Bronchial epithelial cell (primary cell): ENCODE results near the gene SH2B2. TPM values are rescaled to one million over a fixed set of nuclear protein-coding genes. Genes with fewer than 3 reads are reported as not detected.
A peak's percentile ranks its signal among the peaks of the same experiment; 100 is the strongest.

Source experiments
- DNase-seq: peaks from one replicate; pipeline ENCODE4 v3.0.0-alpha.2; 2010; ENCODE audit warnings: low read depth
- FAIRE-seq: peaks from 2 replicates; lab custom pipeline; 2011; peaks lifted over from hg19 to GRCh38; lab: Jason Lieb, UNC
- H3K27me3 ChIP-seq: 2 replicates; pipeline ENCODE4 v1.5.1; 2011; ENCODE audit warnings: low read length; ENCODE audit not compliant: control insufficient read depth, insufficient read depth
- H3K36me3 ChIP-seq: 2 replicates; pipeline ENCODE4 v1.5.1; 2011; ENCODE audit warnings: low read length; ENCODE audit not compliant: control insufficient read depth, insufficient read depth
- H3K4me3 ChIP-seq: 2 replicates; pipeline ENCODE4 v1.5.1; 2011; ENCODE audit warnings: mild to moderate bottlenecking, low read depth, low read length, control low read depth
- total RNA-seq: library from RNA; depleted of rRNA; stranded (reverse); fragments of >200 nt; gene quantifications from 2 replicates; pipeline ENCODE4 v1.2.1, GENCODE V29; 2014
- TF ChIP-seq, protein P1 (sequence below): IDR thresholded peaks from 2 replicates; pipeline ENCODE4 v1.5.1; 2011; ENCODE audit warnings: mild to moderate bottlenecking, moderate library complexity, low read length, control low read depth, inconsistent platforms; ENCODE audit not compliant: insufficient read depth, severe bottlenecking

The SH2B2 gene
- total RNA-seq, 1 donor from 2014 or later = 1.8 TPM

DNA sequence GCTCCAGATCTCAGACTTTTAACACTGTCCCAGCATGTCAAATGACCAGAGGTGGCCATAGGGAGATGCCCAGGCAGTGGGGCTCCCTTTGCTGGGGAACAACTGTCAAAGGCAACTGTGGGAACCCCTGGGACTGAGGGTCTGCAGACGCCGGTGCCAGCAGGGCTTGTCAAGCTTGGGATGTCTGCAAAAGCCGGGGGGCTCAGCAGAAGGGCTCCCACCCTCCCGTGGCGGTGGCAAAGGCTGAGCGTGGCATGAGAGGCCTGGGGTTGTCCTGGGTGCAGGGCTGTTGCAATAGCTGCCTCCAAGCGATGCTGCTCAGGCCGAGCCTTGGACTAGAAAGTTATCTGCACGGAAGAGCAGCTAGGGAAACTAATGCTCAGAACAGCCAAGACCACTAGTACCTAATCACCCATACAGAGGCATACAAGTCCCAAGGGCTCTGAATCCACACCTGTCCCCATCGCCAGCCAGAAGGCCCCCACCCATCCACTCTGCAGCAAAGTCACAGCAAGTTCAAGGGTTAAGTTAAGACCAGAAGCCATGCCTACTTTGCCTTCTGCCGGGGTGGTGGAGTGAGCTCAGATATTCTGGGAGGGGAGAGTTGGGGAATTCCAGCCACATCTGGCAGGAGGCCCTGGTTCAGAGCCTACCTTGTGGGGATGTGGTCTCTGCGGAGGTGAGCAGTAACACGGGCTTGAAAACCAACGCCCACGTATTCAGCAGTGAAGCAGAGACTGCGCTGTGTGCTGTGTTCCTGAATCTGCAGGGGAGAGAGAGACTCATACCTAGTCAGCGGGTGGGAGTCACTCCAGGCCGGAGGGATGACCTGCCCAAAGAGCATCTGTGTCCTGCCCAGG is 4.6 kb downstream of the SH2B2 start:
- Histone ChIP-seq H3K36me3 (no peaks in the 10 kb centered on the region), H3K27me3 (peaks cover 1% of the 10 kb centered on the region), H3K4me3 (no peak overlapping the region)
- DNase-seq = peak; percentile 29
- FAIRE-seq = no peak
- TF ChIP-seq, protein P1, sequence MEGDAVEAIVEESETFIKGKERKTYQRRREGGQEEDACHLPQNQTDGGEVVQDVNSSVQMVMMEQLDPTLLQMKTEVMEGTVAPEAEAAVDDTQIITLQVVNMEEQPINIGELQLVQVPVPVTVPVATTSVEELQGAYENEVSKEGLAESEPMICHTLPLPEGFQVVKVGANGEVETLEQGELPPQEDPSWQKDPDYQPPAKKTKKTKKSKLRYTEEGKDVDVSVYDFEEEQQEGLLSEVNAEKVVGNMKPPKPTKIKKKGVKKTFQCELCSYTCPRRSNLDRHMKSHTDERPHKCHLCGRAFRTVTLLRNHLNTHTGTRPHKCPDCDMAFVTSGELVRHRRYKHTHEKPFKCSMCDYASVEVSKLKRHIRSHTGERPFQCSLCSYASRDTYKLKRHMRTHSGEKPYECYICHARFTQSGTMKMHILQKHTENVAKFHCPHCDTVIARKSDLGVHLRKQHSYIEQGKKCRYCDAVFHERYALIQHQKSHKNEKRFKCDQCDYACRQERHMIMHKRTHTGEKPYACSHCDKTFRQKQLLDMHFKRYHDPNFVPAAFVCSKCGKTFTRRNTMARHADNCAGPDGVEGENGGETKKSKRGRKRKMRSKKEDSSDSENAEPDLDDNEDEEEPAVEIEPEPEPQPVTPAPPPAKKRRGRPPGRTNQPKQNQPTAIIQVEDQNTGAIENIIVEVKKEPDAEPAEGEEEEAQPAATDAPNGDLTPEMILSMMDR = no peak

GRCh38 chr7:102291916-102292267 is 5.2 kb downstream of the SH2B2 start:
- FAIRE-seq = no peak

DNA sequence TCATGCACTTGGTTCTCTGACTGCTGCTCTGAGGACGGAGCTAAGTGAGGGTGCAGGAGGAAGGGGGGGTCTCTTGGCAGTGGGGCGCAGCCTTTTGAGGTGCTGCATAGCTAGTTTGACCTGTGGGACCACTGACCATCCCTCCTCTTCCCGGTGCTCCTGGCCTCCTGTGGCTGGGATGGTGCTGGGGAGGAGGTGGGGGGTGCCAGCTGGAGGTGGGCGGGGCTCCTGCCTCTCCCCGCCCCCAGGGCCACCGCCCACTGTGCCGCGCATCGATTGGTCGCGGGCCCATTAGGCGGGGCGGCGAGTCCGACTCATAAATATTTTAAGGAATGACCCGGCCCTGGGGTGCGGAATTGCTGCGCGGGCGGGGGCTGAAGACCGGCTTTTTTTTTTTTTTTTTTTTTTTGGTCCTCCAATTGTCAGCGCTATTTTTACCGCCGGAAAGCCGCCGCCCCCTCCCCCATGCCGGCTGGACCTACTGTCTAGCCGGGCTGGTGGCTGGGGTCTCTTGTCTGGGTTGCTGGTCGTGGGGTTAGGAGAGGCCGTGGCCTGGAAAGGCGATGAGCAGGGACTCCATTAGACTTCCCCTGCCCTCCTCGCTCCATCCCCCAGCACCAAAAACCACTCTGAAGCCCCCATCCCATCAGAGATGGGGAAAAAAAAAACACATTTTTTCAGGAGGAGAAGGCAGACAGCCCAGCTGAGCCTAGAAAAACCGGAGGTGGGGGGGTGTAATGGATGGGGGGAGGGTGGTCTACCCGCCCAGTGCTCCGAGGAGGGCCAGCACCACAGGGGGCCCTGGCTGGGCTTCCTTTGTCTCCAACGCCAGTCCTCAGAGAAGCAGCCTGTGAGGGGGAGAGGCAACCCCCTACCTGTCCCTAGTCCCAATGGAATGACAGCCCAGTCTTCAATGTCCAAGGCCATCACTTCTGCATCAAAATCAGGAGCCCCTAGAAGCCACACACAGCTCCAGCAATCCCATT is 6.4 kb downstream of the SH2B2 start:
- Histone ChIP-seq H3K36me3 (no peaks in the 10 kb centered on the region), H3K4me3 (no peak overlapping the region), H3K27me3 (peaks cover 1% of the 10 kb centered on the region)
- TF ChIP-seq, protein P1 = no peak
- no peak for DNase-seq
- FAIRE-seq = no peak

More at GRCh38 chr7:102291916-102292267, 5.2 kb downstream of the SH2B2 start:
- no peaks in the 10 kb centered on the region for H3K36me3 ChIP-seq
- H3K27me3 ChIP-seq = peaks cover 1% of the 10 kb centered on the region
- no peak for DNase-seq
- H3K4me3 ChIP-seq = no peak overlapping the region
- TF ChIP-seq, protein P1 = no peak

GRCh38 chr7:102294589-102294988 is 7.9 kb downstream of the SH2B2 start:
- peaks cover 1% of the 10 kb centered on the region for H3K27me3 ChIP-seq
- DNase-seq (no peak), FAIRE-seq (no peak)
- TF ChIP-seq, protein P1 = no peak
- H3K36me3 ChIP-seq = no peaks in the 10 kb centered on the region
- H3K4me3 ChIP-seq = no peak overlapping the region

GRCh38 chr7:102295346-102296178 is 8.9 kb downstream of the SH2B2 start:
- FAIRE-seq = no peak
- TF ChIP-seq, protein P1 = no peak
- no peak overlapping the region for H3K4me3 ChIP-seq
- DNase-seq = no peak
- H3K27me3 ChIP-seq = peaks cover 5% of the 10 kb centered on the region
- no peaks in the 10 kb centered on the region for H3K36me3 ChIP-seq
